HG02759 (cell line): ENCODE results near the gene PARP9.

Source experiments
- ATAC-seq: cut with Tn5 transposase; IDR thresholded peaks from one replicate; pipeline ENCODE4 v1.9.1; 2021; ENCODE audit warnings: mild to moderate bottlenecking, moderate library complexity; ENCODE audit not compliant: unreplicated experiment

Gene PARP9

DNA sequence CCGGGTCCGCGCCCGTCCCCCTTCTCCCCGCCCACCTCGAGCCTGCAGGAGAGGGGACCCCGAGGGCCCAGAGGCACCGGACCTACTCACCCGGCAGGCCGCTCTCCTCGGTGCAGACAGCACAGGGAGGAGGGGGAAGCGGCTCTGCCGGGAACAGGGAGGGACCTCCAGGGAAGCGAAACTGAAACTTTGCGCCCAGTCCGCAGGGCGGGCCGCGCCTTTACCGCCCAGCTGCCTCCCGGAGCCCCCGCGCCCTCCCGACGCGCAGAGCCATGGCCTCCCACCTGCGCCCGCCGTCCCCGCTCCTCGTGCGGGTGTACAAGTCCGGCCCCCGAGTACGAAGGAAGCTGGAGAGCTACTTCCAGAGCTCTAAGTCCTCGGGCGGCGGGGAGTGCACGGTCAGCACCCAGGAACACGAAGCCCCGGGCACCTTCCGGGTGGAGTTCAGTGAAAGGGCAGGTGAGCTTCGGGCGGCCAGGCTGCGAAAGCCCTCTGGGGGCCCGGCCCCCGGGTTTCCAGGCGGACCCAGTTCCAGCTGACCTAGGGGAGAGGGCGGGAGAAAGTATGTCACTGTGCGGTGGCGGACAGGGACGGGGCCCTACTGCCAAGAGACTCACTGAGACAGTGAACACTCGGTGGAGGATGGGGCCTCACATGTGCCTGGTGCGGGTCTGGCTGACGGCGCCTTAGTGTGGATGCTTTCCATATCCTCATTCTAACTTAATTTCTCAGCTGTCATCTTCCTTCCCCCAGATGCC is at the start of gene PARP9, which contains the start of gene DTX3L:
Gene PARP9 (minus strand): TSS at position 146 of the 758 bp plus-strand sequence. CDS start 4,680 bp downstream, outside the sequence.
Gene DTX3L (plus strand): TSS at position 184 of the 758 bp plus-strand sequence. CDS start 89 bp downstream, at position 273.
- ATAC-seq = peak; percentile 77

- no peak for ATAC-seq
These were observed 48.6 kb upstream of the PARP9 start for GRCh38 chr3:122612696-122613095.

- peak; percentile 95 for ATAC-seq
These were observed 45.9 kb upstream of the PARP9 start for GRCh38 chr3:122609798-122610559.

DNA sequence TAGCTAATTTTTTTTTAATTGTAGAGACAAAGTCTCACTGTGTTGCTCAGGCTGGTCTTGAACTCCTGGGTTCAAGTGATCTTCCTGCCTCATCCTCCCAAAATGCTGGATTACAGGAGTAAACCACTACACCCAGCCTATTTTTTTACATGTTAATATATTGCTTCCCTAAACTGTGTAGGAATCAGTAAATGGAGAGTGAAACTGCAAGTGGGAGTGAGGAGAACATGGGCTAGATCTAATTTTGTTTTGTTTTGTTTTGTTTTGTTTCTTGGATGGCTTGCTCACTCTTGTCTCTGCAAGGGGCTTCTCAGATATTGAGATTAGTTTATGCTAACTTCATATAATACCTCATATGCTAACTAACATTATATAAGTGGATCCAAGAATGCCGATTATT is 44.8 kb upstream of the PARP9 start:
- no peak for ATAC-seq

GRCh38 chr3:122606330-122606729 is 42.2 kb upstream of the PARP9 start:
- ATAC-seq = no peak

GRCh38 chr3:122603056-122603455 is 39.0 kb upstream of the PARP9 start:
- ATAC-seq = no peak

DNA sequence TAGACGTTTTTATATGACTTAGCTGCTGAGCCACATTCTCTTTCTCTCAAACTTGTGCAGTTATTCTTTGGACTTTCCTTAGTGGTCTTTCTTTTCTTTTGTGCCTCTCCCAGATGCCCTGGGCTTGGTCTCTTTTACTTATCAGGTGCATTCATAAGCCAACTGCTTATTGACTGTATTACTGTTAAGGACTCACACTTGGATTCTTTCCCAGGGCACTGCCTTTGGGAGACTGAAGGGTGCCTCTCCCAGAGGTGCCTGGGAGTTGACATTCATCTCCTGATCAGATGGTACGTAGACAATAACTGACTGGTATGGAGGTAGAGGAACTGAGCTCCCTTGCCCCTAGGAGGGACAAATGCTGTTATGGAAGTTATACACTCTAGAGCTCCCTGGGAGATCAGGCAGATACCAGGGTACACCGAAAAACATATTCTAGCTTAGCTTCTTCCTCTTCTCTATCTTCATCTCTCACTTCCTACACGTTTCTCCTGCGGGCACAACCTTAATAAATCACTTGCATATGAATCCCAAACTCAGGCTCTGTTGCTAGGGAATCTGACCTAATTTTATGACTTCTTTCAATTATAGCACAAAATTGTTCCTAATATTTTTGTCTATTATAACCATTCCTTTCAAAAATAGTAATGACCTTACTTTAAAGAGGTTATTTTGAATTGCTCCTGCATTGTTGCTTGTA is 38.1 kb upstream of the PARP9 start:
- no peak for ATAC-seq

- ATAC-seq = no peak
These were observed 34.5 kb upstream of the PARP9 start for GRCh38 chr3:122598556-122598955.

GRCh38 chr3:122598151-122598550 is 34.1 kb upstream of the PARP9 start:
- no peak for ATAC-seq

GRCh38 chr3:122594025-122594424 is 29.9 kb upstream of the PARP9 start:
- no peak for ATAC-seq

- ATAC-seq = no peak
These were observed 26.5 kb upstream of the PARP9 start for GRCh38 chr3:122590610-122591009.

GRCh38 chr3:122589297-122589696 is 25.2 kb upstream of the PARP9 start:
- ATAC-seq = peak; percentile 58

- ATAC-seq = no peak
These were observed 23.5 kb upstream of the PARP9 start for GRCh38 chr3:122587572-122587971.

DNA sequence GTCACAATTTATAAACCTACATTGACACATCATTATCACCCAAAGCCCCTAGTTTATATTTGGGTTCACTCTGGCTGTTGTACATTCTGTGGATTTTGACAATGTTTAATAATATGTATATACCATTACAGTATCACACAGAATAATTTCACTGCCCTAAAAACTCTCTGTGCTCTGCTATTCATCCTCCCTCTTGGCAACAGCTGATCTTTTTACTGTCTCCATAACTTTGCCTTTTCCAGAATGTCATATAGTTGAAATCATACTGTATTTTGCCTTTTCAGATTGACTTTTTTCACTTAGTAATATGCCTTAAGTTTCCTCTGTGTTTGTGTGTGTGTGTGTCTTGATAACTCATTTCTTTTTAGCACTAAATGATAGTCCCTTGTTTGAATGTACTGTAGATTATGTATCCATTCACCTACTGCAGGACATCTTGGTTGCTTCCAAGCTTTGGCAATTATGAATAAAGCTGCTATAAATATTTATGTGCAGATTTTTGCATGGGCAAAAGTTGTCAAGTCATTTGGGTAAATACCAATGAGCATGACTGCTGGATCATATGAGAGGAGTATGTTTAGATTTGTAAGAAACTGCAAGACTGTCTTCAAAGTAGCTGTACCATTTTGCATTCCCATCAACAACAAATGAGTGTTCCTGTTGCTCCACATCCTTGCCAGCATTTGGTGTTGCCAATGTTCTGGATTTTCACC is 22.8 kb upstream of the PARP9 start:
- ATAC-seq = no peak

- no peak for ATAC-seq
These were observed 22.0 kb upstream of the PARP9 start for GRCh38 chr3:122586098-122586497.

- no peak for ATAC-seq
These were observed 18.3 kb upstream of the PARP9 start for GRCh38 chr3:122582390-122582789.

GRCh38 chr3:122581622-122582021 is 17.5 kb upstream of the PARP9 start:
- ATAC-seq = no peak

GRCh38 chr3:122580470-122580869 is 16.4 kb upstream of the PARP9 start:
- ATAC-seq = no peak

GRCh38 chr3:122578069-122578740 is 14.1 kb upstream of the PARP9 start:
- ATAC-seq = no peak

GRCh38 chr3:122577409-122578031 is 13.4 kb upstream of the PARP9 start, which contains the start of gene PARP15:
Gene PARP15, plus strand, starts transcription at chr3:122577650. Its CDS starts 18 bp downstream, at chr3:122577668.
- ATAC-seq = no peak
